ENCODE measurements around the gene FCRL1.
A peak's percentile ranks its signal among the peaks of the same experiment; 100 is the strongest.

FCRL1 gene

DNA sequence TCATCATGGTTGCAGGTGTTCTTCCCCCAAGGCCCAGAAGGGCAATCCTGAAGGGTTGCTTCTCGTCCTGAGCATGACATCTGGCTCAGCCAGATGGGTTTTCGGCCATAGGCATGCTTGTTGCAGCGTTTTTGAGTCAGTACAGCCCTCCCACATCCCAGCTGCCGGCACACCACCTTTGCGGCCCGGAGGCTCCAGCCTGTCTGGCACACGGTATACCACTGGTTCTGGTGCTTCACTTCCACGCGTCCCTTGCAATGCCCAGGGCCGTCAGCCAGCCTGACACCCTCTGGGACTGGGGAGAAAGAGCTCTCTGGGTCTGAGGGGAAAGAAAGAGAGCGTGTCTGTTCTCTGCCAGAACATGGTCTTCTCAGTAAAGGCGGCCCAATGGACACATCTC is 14.5 kb upstream of the FCRL1 start:
- H3K27me3 ChIP-seq (replicated peaks; ENCODE audit: control insufficient read depth, insufficient read depth, low read length): no peaks in the 10 kb centered on the region
- no peak for DNase-seq (ENCODE audit: extremely low read depth, insufficient read length)
- TF ChIP-seq, protein P1, sequence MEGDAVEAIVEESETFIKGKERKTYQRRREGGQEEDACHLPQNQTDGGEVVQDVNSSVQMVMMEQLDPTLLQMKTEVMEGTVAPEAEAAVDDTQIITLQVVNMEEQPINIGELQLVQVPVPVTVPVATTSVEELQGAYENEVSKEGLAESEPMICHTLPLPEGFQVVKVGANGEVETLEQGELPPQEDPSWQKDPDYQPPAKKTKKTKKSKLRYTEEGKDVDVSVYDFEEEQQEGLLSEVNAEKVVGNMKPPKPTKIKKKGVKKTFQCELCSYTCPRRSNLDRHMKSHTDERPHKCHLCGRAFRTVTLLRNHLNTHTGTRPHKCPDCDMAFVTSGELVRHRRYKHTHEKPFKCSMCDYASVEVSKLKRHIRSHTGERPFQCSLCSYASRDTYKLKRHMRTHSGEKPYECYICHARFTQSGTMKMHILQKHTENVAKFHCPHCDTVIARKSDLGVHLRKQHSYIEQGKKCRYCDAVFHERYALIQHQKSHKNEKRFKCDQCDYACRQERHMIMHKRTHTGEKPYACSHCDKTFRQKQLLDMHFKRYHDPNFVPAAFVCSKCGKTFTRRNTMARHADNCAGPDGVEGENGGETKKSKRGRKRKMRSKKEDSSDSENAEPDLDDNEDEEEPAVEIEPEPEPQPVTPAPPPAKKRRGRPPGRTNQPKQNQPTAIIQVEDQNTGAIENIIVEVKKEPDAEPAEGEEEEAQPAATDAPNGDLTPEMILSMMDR (IDR thresholded peaks at IDR 0.05; ENCODE audit: insufficient read depth, low read length, poor library complexity, severe bottlenecking): no peak
- H3K36me3 ChIP-seq (ENCODE audit: control insufficient read depth, insufficient read depth, low read length): no peaks in the 10 kb centered on the region
- H3K4me3 ChIP-seq (replicated peaks; ENCODE audit: low read depth, low read length): no peak overlapping the region

DNA sequence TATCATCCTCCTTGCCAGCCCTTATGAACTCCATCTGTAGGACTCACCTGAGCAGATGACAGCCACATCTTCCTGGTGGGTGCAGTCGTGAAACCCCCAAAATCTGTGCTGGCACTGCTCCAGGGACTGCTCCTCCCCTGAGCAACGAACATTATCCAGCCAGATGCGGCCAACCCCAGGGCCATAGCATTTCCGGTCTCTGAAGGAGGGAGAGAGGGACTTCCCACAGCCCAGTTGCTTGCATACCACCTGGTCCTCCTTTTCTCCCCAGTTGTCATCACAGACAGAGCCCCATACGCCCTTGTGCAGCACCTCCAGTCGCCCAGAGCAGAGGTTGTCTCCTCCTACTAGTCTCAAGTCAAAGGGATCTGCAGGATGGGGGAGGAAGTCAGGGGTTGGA is 13.2 kb upstream of the FCRL1 start:
- TF ChIP-seq, protein P1 (IDR thresholded peaks at IDR 0.05; ENCODE audit: insufficient read depth, low read length, poor library complexity, severe bottlenecking): no peak
- Histone ChIP-seq H3K4me3 (replicated peaks; ENCODE audit: low read depth, low read length) (no peak overlapping the region), H3K27me3 (replicated peaks; ENCODE audit: control insufficient read depth, insufficient read depth, low read length) (no peaks in the 10 kb centered on the region), H3K36me3 (ENCODE audit: control insufficient read depth, insufficient read depth, low read length) (no peaks in the 10 kb centered on the region)
- DNase-seq (ENCODE audit: extremely low read depth, insufficient read length): peak; percentile 56

DNA sequence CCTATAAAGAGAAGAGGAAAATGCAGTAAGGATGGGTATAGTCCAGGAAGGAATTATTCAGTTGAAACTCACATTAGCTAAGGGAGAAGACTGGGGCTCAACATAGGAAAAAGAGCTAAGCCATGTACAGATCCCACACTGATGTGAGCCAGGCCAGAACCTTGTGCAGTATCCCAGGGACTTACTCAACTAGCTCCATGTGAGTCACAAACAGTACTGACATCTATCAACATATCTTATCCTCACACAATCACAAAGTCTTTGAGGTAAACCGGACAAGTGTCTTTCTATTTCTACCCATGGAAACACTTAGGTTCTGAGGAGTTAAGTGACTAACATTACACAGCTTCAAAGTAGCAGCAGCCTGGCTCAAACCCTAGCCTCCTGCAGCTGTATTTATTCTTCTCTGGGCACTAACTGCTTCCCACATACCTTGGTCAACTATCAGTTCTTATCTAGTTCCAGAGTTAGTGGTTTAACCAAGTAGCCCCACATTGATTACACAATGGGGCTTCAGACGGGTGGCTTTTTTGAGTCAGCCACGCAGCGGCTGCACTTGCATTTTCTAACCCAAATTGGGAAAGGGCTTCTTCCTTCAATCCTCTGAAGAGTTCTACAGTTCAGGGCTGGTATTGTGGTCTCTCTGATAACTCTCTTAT is 12.2 kb upstream of the FCRL1 start:
- DNase-seq (ENCODE audit: extremely low read depth, insufficient read length): no peak
- TF ChIP-seq, protein P1 (IDR thresholded peaks at IDR 0.05; ENCODE audit: insufficient read depth, low read length, poor library complexity, severe bottlenecking): no peak
- Histone ChIP-seq H3K36me3 (ENCODE audit: control insufficient read depth, insufficient read depth, low read length) (no peaks in the 10 kb centered on the region), H3K4me3 (replicated peaks; ENCODE audit: low read depth, low read length) (no peak overlapping the region), H3K27me3 (replicated peaks; ENCODE audit: control insufficient read depth, insufficient read depth, low read length) (no peaks in the 10 kb centered on the region)

DNA sequence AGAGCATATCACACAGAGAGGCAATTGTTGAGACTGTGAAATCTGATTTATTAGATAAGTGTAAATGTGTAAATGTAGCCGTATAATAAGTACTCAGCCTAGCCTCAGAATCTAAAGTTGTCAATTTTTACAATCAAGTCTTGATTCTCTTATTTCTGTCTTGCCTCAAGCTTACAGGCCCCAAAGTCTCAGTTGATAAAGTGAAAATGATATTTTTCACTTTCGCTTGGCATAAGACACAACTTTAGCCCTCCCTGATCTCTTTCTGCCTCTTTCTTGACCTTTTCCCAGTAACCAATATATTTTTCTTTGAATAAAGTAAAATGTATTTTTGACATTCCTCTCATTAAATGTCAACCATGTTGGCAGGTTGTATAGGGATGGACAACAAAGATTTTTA is 11.0 kb upstream of the FCRL1 start:
- Histone ChIP-seq H3K36me3 (ENCODE audit: control insufficient read depth, insufficient read depth, low read length) (no peaks in the 10 kb centered on the region), H3K4me3 (replicated peaks; ENCODE audit: low read depth, low read length) (no peak overlapping the region), H3K27me3 (replicated peaks; ENCODE audit: control insufficient read depth, insufficient read depth, low read length) (no peaks in the 10 kb centered on the region)
- TF ChIP-seq, protein P1 (IDR thresholded peaks at IDR 0.05; ENCODE audit: insufficient read depth, low read length, poor library complexity, severe bottlenecking): no peak
- no peak for DNase-seq (ENCODE audit: extremely low read depth, insufficient read length)

DNA sequence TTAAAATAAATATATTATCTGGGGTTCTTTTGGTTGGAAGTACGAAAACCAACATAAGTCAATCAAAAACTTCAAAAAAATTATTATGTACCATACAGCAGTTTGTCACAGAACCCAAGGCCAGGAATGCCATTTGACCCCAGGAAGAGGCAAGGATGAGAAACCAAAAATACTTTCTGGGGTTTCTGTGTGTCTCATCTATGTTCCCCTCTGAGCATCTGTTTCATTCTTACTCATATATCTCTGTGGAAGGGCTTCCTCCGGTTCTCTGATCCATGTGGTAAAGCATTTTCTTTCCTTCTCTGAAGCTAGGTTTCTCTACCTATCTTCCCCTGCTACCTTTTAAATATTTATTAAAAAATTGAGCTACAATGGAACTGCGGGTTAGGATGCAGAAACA is 9.8 kb upstream of the FCRL1 start:
- Histone ChIP-seq H3K27me3 (replicated peaks; ENCODE audit: control insufficient read depth, insufficient read depth, low read length) (no peaks in the 10 kb centered on the region), H3K4me3 (replicated peaks; ENCODE audit: low read depth, low read length) (no peak overlapping the region), H3K36me3 (ENCODE audit: control insufficient read depth, insufficient read depth, low read length) (no peaks in the 10 kb centered on the region)
- TF ChIP-seq, protein P1 (IDR thresholded peaks at IDR 0.05; ENCODE audit: insufficient read depth, low read length, poor library complexity, severe bottlenecking): no peak
- no peak for DNase-seq (ENCODE audit: extremely low read depth, insufficient read length)

DNA sequence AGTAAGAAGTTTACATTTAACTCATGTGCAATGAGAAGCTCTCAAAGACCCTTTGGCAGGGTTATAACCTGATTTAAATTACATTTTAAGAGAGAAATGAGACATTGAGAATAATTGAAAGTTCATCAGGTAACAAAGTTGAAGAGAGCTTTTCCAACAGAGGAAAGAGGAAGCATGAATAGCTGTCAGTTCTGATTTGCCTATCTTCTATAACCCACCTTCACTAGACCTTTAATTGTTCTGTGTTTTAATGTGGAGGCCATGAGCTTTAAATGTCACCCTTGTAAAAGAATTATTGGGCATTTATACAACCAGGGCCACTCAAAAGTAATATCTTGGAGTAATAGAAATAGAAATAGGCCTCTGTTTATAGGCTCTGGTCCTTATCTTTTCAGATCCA is 9.3 kb upstream of the FCRL1 start:
- Histone ChIP-seq H3K36me3 (ENCODE audit: control insufficient read depth, insufficient read depth, low read length) (no peaks in the 10 kb centered on the region), H3K4me3 (replicated peaks; ENCODE audit: low read depth, low read length) (no peak overlapping the region), H3K27me3 (replicated peaks; ENCODE audit: control insufficient read depth, insufficient read depth, low read length) (no peaks in the 10 kb centered on the region)
- TF ChIP-seq, protein P1 (IDR thresholded peaks at IDR 0.05; ENCODE audit: insufficient read depth, low read length, poor library complexity, severe bottlenecking): no peak
- no peak for DNase-seq (ENCODE audit: extremely low read depth, insufficient read length)
